Fibroblast of villous mesenchyme (primary cell): ENCODE measurements around the gene PAPSS1. TPM values are rescaled to one million over a fixed set of nuclear protein-coding genes. Genes with fewer than 3 reads are reported as not detected.

Experiments used
- DNase-seq: peaks from one replicate; pipeline ENCODE4 v3.0.0-alpha.2; 2010; ENCODE audit warnings: low read depth
- H3K4me3 ChIP-seq: 2 replicates; pipeline ENCODE4 v1.5.1; 2011; ENCODE audit warnings: low read depth, mild to moderate bottlenecking, low read length
- CTCF ChIP-seq: IDR thresholded peaks from 2 replicates; pipeline ENCODE4 v1.5.1; 2012; ENCODE audit warnings: low read depth, mild to moderate bottlenecking, low read length; ENCODE audit not compliant: insufficient read depth
- total RNA-seq: library from RNA; depleted of rRNA; stranded (reverse); fragments of >200 nt; gene quantifications from 2 replicates; pipeline ENCODE4 v1.2.3, GENCODE V29; 2012

PAPSS1 gene
- total RNA-seq, 1 donor: 78.6 TPM

- DNase-seq: no peak
- no peak for TF ChIP-seq CTCF
- H3K4me3 ChIP-seq: no peak overlapping the region
Measured at GRCh38 chr4:107711831-107712230, 8.2 kb downstream of the PAPSS1 start.

- H3K4me3 ChIP-seq: no peak overlapping the region
- TF ChIP-seq CTCF: no peak
- no peak for DNase-seq
Measured at GRCh38 chr4:107710493-107711459, 9.3 kb downstream of the PAPSS1 start.

- H3K4me3 ChIP-seq: no peak overlapping the region
- DNase-seq: no peak
- no peak for TF ChIP-seq CTCF
Measured at GRCh38 chr4:107709916-107710315, 10.1 kb downstream of the PAPSS1 start.

GRCh38 chr4:107708225-107708624, 11.8 kb downstream of the PAPSS1 start:
- no peak for TF ChIP-seq CTCF
- DNase-seq: no peak
- no peak overlapping the region for H3K4me3 ChIP-seq

- TF ChIP-seq CTCF: no peak
- no peak overlapping the region for H3K4me3 ChIP-seq
- no peak for DNase-seq
Measured at GRCh38 chr4:107705742-107706556, 14.1 kb downstream of the PAPSS1 start.

- peak; percentile 5 for DNase-seq
- no peak for TF ChIP-seq CTCF
- H3K4me3 ChIP-seq: no peak overlapping the region
Measured at GRCh38 chr4:107701565-107701964, 18.5 kb downstream of the PAPSS1 start.
